Measurements from ENCODE around the gene LRRC36. TPM values are rescaled to one million over a fixed set of nuclear protein-coding genes. Genes with fewer than 3 reads are reported as not detected.

Gene LRRC36
- total and polyA plus RNA-seq, 3 experiments from 2014 or later, result 0.28 to 0.31 TPM; not detected in 1

DNA sequence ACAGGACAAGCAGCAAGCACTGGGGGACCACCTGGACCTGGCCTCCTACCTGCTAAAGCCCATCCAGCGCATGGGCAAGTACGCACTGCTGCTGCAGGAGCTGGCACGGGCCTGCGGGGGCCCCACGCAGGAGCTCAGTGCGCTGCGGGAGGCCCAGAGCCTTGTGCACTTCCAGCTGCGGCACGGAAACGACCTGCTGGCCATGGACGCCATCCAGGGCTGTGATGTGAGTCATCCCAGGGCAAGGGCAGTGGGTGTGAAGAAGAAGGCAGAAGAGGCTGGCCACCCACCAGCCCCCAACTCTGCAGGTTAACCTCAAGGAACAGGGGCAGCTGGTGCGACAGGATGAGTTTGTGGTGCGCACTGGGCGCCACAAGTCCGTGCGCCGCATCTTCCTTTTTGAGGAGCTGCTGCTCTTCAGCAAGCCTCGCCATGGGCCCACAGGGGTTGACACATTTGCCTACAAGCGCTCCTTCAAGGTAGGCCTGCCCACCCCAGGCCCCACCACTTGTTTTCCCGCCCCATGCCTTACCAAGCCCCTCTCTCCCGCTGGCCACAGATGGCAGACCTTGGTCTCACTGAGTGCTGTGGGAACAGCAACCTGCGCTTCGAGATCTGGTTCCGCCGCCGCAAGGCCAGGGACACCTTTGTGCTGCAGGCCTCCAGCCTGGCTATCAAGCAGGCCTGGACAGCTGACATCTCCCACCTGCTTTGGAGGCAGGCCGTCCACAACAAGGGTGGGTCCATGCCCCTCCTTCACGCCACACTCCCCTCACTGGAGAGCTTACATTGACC, 40.0 kb upstream of the LRRC36 start:
- Mint-ChIP-seq H3K4me1 (peaks cover 16 to 22% (median 19%) of the 10 kb centered on the region in 3 donors), H3K9me3 (no peaks in the 10 kb centered on the region), H3K27ac (no peak overlapping the region), H3K27me3 (no peaks in the 10 kb centered on the region), H3K36me3 (peaks cover 0 to 4% (median 2%) of the 10 kb centered on the region in 3 donors), H3K4me3 (no peak overlapping the region)
- Histone ChIP-seq H3K4me3 (ENCODE audit: low read length) (no peak overlapping the region), H3K27ac (ENCODE audit: low read depth, low read length) (no peak overlapping the region), H3K4me1 (ENCODE audit: insufficient read depth, low read length) (peaks cover 10% of the 10 kb centered on the region), H3K9me3 (ENCODE audit: low read length) (no peaks in the 10 kb centered on the region), H3K36me3 (ENCODE audit: insufficient read depth, low read length) (no peaks in the 10 kb centered on the region), H3K27me3 (ENCODE audit: insufficient read depth, low read length, poor library complexity, severe bottlenecking) (no peaks in the 10 kb centered on the region)
- POLR2A ChIA-PET, result no interaction called here
- peak in 1 of 5 donors; percentile 32 for DNase-seq
- CTCF ChIA-PET, result no interaction called here

DNA sequence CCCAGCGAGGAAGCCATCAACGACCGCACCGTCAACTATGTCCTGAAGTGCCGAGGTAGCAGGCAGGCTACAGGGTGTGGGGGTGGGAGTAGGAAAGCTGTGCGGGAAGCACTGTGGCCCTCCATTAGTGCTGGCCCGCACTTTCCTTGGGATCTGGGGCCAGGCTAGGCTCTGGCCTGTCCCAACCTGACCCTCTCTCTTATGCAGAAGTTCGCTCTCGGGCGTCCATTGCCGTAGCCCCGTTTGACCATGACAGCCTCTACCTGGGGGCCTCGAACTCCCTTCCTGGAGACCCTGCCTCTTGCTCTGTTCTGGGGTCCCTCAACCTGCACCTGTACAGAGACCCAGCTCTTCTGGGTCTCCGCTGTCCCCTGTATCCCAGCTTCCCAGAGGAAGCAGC, 38.7 kb upstream of the LRRC36 start:
- Histone ChIP-seq H3K27ac (ENCODE audit: low read depth, low read length) (no peak overlapping the region), H3K27me3 (ENCODE audit: insufficient read depth, low read length, poor library complexity, severe bottlenecking) (no peaks in the 10 kb centered on the region), H3K4me3 (ENCODE audit: low read length) (no peak overlapping the region), H3K4me1 (ENCODE audit: insufficient read depth, low read length) (peaks cover 10% of the 10 kb centered on the region), H3K9me3 (ENCODE audit: low read length) (no peaks in the 10 kb centered on the region), H3K36me3 (ENCODE audit: insufficient read depth, low read length) (no peaks in the 10 kb centered on the region)
- H3K27ac Mint-ChIP-seq, result no peak overlapping the region
- peaks cover 16 to 22% (median 19%) of the 10 kb centered on the region in 3 donors for H3K4me1 Mint-ChIP-seq
- CTCF ChIA-PET, result interaction anchor here (1.2 kb wide), 1 partner anchor 9 kb away, joined by 3 read pairs; no protein-coding TSS in a partner anchor
- no peaks in the 10 kb centered on the region for H3K27me3 Mint-ChIP-seq
- H3K4me3 Mint-ChIP-seq, result no peak overlapping the region
- POLR2A ChIA-PET, result no interaction called here
- H3K36me3 Mint-ChIP-seq, result peaks cover 0 to 4% (median 2%) of the 10 kb centered on the region in 3 donors
- H3K9me3 Mint-ChIP-seq, result no peaks in the 10 kb centered on the region
- no peak for DNase-seq

DNA sequence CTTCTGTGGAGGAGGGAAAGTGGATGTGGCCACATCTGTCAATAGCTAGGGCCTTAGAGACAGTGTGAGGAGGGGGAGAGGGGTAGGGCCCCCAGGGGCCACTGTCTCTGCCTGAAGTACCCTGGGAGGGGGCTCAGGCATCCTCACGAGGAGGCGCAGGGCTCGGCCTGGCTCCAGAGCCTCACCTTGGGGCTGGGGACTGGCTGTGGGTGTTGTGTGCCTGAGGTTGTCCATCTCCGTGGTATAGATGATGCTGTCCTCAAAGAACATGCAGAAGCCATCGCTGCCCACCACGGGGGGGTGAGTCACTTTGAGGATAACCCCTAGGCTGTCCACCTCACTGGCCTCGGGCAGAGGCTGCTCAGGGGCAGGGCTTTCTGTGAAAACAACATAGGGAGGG, 35.2 kb upstream of the LRRC36 start:
- Histone ChIP-seq H3K9me3 (ENCODE audit: low read length) (no peaks in the 10 kb centered on the region), H3K4me1 (ENCODE audit: insufficient read depth, low read length) (peaks cover 10% of the 10 kb centered on the region), H3K36me3 (ENCODE audit: insufficient read depth, low read length) (no peaks in the 10 kb centered on the region), H3K27ac (ENCODE audit: low read depth, low read length) (no peak overlapping the region), H3K27me3 (ENCODE audit: insufficient read depth, low read length, poor library complexity, severe bottlenecking) (no peaks in the 10 kb centered on the region), H3K4me3 (ENCODE audit: low read length) (no peak overlapping the region)
- Mint-ChIP-seq H3K36me3 (peaks cover 0 to 2% (median 0%) of the 10 kb centered on the region in 3 donors), H3K4me3 (no peak overlapping the region), H3K27me3 (no peaks in the 10 kb centered on the region), H3K4me1 (peaks cover 16 to 29% (median 17%) of the 10 kb centered on the region in 3 donors), H3K9me3 (no peaks in the 10 kb centered on the region), H3K27ac (peak overlapping the region in 1 of 8 donors; percentile 70)
- ChIA-PET CTCF (no interaction called here), POLR2A (no interaction called here)
- no peak for DNase-seq

DNA sequence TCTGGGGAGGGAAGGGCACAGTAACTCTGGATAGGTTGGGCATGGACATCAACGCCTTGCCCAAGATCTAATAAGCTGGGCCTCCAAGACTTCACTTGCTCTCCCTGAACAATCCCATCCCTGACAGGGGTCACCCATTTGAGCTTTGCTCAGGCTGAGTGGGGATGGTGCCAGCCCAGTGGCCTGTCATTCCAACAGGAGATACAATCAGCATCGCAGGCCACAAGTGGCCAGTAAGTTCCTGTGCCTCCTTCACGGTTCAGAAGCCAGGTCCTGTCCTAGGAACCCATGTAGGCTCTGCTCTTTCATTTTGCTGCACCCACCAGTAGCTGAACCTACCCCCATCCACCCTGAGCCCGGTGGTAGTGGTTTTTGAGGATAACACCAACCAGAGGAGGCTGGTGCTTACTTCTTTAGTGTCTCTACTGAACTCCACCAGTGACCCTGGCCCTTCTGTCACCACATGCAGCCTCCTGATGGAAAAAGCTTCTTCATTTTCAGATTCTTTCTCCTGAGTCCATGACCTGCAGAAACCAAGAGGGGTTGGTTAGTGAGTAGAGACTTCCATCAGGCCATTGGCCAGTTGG, 32.4 kb upstream of the LRRC36 start:
- POLR2A ChIA-PET, result no interaction called here

DNA sequence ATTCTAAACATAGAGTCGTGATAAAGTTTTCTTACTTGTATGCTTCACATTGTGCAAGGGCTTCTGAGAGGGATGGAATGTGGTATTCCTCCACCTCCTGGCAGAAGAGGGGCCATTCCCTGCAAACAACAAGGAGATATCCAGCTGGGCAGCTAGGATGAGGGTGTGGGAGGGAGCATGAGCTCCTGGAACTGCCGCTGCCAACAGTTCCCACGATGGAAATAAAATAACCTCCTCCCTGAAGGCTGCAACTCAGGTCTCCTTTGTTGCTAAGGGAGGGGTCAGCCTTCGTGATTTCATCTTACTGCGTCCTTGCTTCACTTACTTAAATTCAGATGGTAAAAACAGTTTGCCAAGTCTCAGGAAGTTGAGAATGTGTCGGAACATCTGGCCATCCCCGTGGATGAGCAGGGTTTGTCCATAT, 31.7 kb upstream of the LRRC36 start:
- Histone ChIP-seq H3K27ac (ENCODE audit: low read depth, low read length) (no peak overlapping the region), H3K27me3 (ENCODE audit: insufficient read depth, low read length, poor library complexity, severe bottlenecking) (no peaks in the 10 kb centered on the region), H3K4me3 (ENCODE audit: low read length) (no peak overlapping the region), H3K4me1 (ENCODE audit: insufficient read depth, low read length) (no peaks in the 10 kb centered on the region), H3K36me3 (ENCODE audit: insufficient read depth, low read length) (no peaks in the 10 kb centered on the region), H3K9me3 (ENCODE audit: low read length) (no peaks in the 10 kb centered on the region)
- CTCF ChIA-PET, result no interaction called here
- no peaks in the 10 kb centered on the region for H3K27me3 Mint-ChIP-seq
- POLR2A ChIA-PET, result no interaction called here
- H3K36me3 Mint-ChIP-seq, result no peaks in the 10 kb centered on the region
- no peak for DNase-seq
- H3K4me1 Mint-ChIP-seq, result peaks cover 6 to 17% (median 8%) of the 10 kb centered on the region in 3 donors
- H3K4me3 Mint-ChIP-seq, result no peak overlapping the region
- no peak overlapping the region for H3K27ac Mint-ChIP-seq
- no peaks in the 10 kb centered on the region for H3K9me3 Mint-ChIP-seq

More for the DNA sequence above, 32.4 kb upstream of the LRRC36 start:
- Histone ChIP-seq H3K27me3 (ENCODE audit: insufficient read depth, low read length, poor library complexity, severe bottlenecking) (no peaks in the 10 kb centered on the region), H3K4me1 (ENCODE audit: insufficient read depth, low read length) (peaks cover 5% of the 10 kb centered on the region), H3K9me3 (ENCODE audit: low read length) (no peaks in the 10 kb centered on the region), H3K36me3 (ENCODE audit: insufficient read depth, low read length) (no peaks in the 10 kb centered on the region), H3K27ac (ENCODE audit: low read depth, low read length) (no peak overlapping the region), H3K4me3 (ENCODE audit: low read length) (no peak overlapping the region)
- no peak for DNase-seq
- peak overlapping the region in 1 of 8 donors; percentile 39 for H3K27ac Mint-ChIP-seq
- CTCF ChIA-PET, result no interaction called here
- no peaks in the 10 kb centered on the region for H3K27me3 Mint-ChIP-seq
- no peaks in the 10 kb centered on the region for H3K36me3 Mint-ChIP-seq
- H3K9me3 Mint-ChIP-seq, result no peaks in the 10 kb centered on the region
- H3K4me1 Mint-ChIP-seq, result peaks cover 12 to 24% (median 15%) of the 10 kb centered on the region in 3 donors
- no peak overlapping the region for H3K4me3 Mint-ChIP-seq

DNA sequence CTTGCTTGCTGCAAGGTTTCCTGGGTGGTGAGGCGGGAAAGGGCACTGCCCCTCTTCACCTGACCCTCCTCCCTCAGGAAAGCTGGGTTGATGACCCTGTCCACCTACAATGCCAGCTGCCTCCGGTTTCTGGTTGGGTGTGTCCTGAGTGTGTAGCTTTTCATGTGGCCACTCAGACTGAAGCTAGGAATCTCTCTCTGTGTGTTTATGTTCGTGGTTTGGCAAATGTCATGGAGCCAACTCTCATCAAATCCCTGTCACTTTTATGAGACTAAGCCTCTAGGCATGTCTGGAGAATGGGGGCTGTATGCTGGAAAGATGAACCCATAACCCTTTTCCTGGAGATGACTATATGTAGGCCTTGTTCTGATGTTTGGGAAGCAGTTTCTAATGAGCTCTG, 30.2 kb upstream of the LRRC36 start:
- Histone ChIP-seq H3K36me3 (ENCODE audit: insufficient read depth, low read length) (no peaks in the 10 kb centered on the region), H3K4me1 (ENCODE audit: insufficient read depth, low read length) (no peaks in the 10 kb centered on the region), H3K9me3 (ENCODE audit: low read length) (no peaks in the 10 kb centered on the region), H3K4me3 (ENCODE audit: low read length) (no peak overlapping the region), H3K27me3 (ENCODE audit: insufficient read depth, low read length, poor library complexity, severe bottlenecking) (no peaks in the 10 kb centered on the region), H3K27ac (ENCODE audit: low read depth, low read length) (no peak overlapping the region)
- DNase-seq, result no peak
- CTCF ChIA-PET, result no interaction called here
- Mint-ChIP-seq H3K9me3 (no peaks in the 10 kb centered on the region), H3K4me3 (no peak overlapping the region), H3K27ac (no peak overlapping the region), H3K36me3 (no peaks in the 10 kb centered on the region), H3K4me1 (peaks cover 0 to 6% (median 0%) of the 10 kb centered on the region in 3 donors), H3K27me3 (peaks cover 0 to 2% of the 10 kb centered on the region in 2 donors)
- POLR2A ChIA-PET, result interaction anchor here (0.6 kb wide), 1 partner anchor 16 kb away, joined by 3 read pairs; no protein-coding TSS in a partner anchor

DNA sequence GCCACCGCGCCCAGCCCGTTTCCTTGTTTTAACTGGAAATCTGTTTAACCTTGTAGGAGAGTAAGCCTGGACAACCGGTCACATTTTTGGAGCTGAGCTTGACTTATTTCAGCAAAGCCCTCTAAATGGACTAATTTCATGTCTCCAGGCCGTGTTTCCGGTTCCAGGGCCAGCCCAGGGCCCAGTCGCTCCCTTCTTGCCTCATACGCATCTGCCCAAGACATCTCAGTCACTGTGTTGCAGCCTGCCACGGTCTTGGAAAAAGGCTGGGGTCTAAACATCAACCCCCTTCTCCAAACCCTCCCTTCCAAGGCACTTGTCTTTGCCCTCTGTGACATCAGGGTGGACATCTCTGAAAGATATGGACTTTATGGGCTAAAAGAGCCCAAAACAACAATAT, 28.3 kb upstream of the LRRC36 start:
- Histone ChIP-seq H3K4me1 (ENCODE audit: insufficient read depth, low read length) (no peaks in the 10 kb centered on the region), H3K27me3 (ENCODE audit: insufficient read depth, low read length, poor library complexity, severe bottlenecking) (no peaks in the 10 kb centered on the region), H3K36me3 (ENCODE audit: insufficient read depth, low read length) (no peaks in the 10 kb centered on the region), H3K4me3 (ENCODE audit: low read length) (no peak overlapping the region), H3K27ac (ENCODE audit: low read depth, low read length) (no peak overlapping the region), H3K9me3 (ENCODE audit: low read length) (no peaks in the 10 kb centered on the region)
- no peak for DNase-seq
- CTCF ChIA-PET, result no interaction called here
- POLR2A ChIA-PET, result no interaction called here
- Mint-ChIP-seq H3K9me3 (no peaks in the 10 kb centered on the region), H3K27ac (no peak overlapping the region), H3K4me3 (no peak overlapping the region), H3K27me3 (peaks cover 0 to 7% of the 10 kb centered on the region in 2 donors), H3K36me3 (no peaks in the 10 kb centered on the region), H3K4me1 (peaks cover 0 to 6% (median 0%) of the 10 kb centered on the region in 3 donors)

DNA sequence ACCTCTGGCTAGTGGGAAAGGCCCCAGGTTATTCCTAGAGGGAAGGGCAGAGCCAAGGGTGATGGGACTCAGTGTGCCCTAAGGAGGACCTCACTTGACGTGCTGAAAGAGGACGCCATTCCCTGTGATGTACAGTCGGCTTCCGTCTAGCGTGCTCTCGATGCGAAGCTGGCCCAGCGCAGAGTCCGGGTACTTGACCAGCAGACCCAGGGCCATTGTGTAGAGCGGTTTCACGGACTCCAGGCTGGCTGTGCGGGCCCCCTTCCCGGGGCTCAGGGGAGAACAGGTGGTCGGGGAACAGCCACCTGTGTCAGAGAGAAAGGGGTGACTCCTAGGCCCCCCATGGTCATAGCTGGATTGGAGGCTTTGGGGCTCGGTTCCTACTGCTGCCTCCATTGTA, 27.3 kb upstream of the LRRC36 start:
- H3K9me3 Mint-ChIP-seq, result no peaks in the 10 kb centered on the region
- ChIA-PET CTCF (no interaction called here), POLR2A (no interaction called here)
- DNase-seq, result no peak
- Histone ChIP-seq H3K27ac (ENCODE audit: low read depth, low read length) (no peak overlapping the region), H3K36me3 (ENCODE audit: insufficient read depth, low read length) (no peaks in the 10 kb centered on the region), H3K27me3 (ENCODE audit: insufficient read depth, low read length, poor library complexity, severe bottlenecking) (no peaks in the 10 kb centered on the region), H3K4me3 (ENCODE audit: low read length) (no peak overlapping the region), H3K9me3 (ENCODE audit: low read length) (no peaks in the 10 kb centered on the region), H3K4me1 (ENCODE audit: insufficient read depth, low read length) (no peaks in the 10 kb centered on the region)
- peaks cover 1 to 7% of the 10 kb centered on the region in 2 donors for H3K27me3 Mint-ChIP-seq
- no peak overlapping the region for H3K27ac Mint-ChIP-seq
- H3K36me3 Mint-ChIP-seq, result no peaks in the 10 kb centered on the region
- no peak overlapping the region for H3K4me3 Mint-ChIP-seq
- H3K4me1 Mint-ChIP-seq, result peaks cover 0 to 5% (median 0%) of the 10 kb centered on the region in 3 donors
